Activated CD4-positive, CD25-positive, alpha-beta regulatory T cell (primary cell): ENCODE data around the gene NABP1.

Experiments
- DNase-seq, 4 experiments: peaks; one replicate each; lab custom pipeline; 2025; lab: John Stamatoyannopoulos, UW

Gene NABP1

DNA sequence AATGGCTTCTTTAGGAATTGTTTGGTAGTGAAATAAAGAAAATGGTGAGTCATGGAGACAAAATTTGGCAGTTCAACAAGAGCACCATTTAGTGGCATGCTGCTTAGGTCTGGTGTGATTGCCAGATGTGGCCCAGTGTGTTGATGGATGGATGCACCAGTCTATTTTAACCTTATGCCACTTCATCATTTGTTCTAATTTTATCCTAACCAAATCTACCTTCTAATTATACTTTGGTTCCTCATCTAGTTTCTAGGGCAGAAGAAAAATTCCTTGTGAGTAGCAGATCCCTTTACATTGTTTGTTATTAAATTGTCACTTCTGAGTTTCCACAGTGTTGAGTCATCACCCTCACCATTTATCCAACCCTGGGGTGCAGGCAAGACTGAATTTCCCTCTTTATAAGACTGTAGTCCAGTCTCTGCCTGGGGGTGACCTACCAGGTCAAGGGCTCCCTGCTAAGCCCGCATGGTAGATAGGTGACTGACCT is 32.5 kb downstream of the NABP1 start:
- no peak for DNase-seq

DNA sequence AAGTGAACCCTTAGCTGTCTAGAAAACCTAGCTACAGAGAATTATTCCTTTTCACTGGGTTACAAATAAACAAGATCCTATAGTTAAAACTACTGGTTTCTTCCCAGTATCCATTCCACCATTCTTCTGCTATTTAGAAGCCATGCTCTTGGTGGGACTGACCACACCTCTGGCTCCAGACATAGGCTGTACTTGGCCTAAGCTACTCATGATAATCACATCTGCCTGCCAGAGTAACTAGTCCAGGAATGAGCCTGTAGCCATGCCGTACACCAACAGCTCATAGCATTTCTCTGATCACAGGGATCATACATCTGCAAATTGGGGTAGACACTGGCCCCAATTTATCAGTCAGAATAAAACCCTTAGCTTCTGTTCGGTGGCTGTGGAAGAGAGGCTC is 33.7 kb downstream of the NABP1 start:
- DNase-seq: no peak

DNA sequence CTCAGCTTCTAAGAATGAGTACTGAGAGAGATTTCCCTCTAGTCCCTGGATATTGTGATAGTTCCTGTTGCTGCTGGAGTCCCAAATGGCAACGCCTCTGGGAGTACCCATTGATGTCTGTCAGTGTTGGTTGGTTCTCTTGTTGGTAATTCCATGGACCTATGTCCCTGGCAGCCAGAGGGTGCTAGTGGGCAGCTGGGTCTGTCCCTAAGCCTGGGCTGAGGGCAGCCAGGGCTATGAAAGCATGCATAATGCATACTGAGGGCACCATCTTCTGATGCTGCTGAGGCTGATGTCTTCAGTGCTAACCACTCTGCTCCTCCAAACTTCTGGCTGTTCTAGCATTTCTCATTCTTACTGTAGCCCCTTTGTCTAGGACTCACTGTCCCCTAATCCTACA is 35.9 kb downstream of the NABP1 start:
- no peak for DNase-seq

DNA sequence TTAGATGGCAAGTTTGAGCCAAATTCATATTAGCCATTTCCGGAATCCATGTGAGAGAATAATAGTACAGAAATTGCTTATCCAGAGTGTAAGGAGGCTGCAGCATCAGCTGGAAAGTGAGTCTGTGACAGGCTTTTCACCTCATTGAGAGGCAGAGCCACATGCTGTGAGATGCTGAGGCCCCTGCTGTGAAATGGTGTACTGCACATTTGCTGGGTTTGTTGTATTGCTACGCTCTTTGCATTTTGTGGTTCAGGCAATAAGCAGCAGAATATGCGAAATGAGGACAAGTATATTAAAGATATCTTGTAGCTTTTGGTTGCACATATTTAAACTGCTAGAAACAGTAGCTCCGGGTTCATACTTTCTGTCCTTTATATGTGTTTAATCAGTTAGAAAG is 37.0 kb downstream of the NABP1 start:
- no peak for DNase-seq

DNA sequence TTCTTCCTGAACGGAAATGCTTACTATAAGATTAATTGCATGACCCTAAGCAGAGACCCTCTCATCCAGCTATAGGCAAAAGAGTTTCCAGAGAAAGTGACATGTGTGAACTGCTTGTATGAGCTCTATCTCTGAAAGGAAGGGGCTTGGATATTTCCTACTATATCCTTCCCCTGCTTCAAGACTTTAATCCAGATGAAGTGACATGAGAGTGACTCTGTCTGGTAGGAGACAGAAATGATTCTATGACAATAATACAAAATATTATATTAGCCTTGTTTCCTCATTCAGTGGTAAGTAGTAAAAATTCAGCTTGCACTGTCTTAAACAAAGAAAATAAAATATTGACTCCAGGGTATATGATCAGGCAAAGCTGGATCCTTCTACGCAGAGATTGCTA is 37.5 kb downstream of the NABP1 start:
- no peak for DNase-seq

DNA sequence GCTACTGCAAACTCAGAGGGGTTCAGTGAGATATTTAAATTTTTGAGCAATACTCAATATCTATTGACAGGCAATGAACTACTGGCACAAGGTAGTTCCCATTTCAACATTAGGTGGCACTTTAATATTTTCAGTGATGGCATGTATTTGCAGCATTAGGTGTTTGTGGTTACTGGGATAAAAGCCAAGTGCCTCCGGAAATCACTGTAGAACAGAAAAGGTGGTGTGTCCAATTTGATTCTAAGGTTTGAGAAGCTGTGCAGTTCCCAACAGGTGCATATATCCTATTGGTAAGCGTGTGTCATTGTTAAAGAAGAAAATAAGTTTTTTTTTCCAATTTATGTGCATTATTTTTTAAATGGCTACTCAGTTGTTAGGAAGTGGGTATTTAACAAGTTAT is 41.3 kb downstream of the NABP1 start:
- DNase-seq: no peak

DNA sequence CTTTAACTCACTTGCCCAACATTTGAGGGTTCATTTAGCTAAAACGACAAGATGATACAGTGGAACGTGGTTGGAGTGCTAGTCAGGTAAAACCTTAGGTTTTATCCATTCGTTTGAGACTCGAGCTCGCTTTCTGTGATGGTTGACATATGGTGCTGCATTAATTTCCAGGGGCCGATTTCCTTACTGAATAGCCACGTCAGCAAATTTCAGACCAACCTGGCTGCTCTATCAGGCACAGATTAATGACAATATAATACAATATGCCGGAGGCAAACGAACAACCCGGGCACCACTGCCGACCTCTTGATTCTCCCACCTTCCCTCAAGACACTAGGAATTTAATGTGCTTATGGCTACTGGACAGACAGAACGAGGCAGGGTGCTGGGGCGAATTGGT is 42.0 kb downstream of the NABP1 start:
- no peak for DNase-seq

DNA sequence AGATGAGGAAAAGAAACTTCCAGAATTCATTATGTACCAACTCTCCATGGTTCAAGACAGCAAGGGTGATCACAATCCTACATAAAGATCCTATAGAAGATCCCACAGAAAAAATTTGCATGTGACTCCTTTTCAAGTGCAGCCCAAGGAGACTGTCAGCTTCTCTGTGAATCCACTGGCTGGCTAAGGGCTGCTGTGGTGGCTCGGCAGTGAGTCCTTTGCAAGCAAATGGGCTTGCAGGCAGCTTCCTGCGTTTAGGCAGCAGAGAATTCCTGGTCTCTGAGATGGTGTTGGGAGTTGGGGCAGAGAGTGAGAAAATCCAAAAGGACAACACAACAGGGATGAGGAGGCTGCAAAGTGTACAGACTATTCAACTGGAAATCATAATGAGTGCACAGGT is 43.4 kb downstream of the NABP1 start:
- no peak for DNase-seq

DNA sequence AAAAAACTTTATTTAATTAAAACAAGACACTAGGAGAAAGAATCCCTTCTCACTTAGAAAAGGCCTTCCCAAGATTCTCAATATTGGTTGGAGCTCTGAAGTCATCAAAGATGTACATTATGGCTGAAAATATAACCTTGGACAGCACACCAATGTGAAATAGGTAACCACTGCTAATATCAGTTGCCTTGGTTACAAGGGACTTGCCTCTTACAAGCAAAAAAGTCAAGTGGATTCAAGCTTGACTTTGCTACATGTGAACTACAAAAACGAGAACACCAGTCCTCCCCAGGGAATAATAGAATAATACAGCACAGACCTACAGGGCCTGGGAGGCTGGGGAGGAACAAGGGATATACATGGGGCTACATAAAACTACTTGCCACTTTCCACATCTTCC is 46.1 kb downstream of the NABP1 start:
- DNase-seq: no peak

DNA sequence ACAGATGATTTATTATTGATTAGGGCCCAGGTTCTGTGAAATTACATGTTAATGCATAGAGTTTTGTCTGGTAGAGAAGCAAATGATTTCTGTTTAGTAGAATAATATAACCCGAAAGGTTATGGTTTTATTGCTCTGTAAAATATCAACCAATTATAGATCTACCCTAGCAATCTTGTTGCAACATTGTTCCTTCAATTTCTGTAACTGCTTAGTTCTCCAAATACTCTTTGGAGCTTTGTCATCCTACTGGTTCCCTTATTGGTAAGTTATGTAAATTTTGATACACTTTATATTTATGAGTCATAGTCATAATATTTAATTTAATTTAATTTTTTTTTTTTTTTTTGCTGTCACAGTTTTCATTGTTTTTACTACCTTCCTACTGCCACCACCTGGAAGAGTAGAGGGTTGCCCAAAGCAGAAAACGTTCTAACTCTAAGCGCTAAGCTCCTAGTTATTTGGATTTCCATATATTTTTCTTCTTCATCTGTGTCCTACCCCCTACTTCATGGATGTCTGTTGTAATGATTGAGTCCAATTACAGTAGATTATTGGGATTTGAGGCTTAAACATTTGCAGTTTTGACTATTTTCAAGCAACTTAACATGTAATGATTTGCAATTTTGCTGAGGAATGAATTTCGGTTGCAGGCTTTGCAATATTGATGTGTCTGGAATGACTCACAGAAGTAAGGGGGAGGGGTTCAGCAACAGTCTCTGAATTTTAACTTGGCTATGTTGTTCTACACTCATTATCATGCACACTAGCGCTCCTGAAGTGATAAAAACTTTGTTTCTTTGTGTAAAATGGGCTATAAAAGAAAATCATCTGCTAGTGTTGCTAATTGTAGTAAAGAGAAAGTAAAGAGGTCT is 51.1 kb downstream of the NABP1 start:
- no peak for DNase-seq

DNA sequence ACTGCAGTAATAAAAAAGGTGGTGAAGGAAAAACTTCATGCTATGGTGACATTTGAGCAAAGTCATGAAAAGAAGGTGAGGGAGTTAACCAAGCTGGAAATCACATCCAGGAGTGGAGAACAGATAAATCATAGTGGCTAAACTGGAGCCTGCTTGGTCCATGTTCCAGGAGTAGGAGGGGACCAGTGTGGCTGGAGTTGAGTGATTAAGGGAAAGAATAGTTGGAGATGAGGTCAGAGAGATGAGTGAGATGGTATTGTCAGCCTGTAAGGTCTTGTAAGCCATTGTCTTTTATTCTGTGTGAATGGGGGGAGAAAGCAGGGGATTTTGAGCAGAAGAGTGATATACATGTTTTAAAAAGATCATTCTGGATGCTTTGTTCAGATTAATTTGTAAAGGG is 52.3 kb downstream of the NABP1 start:
- DNase-seq: no peak
